Measurements from ENCODE around the gene ATG13. TPM values are rescaled to one million over a fixed set of nuclear protein-coding genes. Genes with fewer than 3 reads are reported as not detected.

The ATG13 gene
- total RNA-seq, 4 donors from 2014 or later, result 113 to 203 (median 139) TPM

DNA sequence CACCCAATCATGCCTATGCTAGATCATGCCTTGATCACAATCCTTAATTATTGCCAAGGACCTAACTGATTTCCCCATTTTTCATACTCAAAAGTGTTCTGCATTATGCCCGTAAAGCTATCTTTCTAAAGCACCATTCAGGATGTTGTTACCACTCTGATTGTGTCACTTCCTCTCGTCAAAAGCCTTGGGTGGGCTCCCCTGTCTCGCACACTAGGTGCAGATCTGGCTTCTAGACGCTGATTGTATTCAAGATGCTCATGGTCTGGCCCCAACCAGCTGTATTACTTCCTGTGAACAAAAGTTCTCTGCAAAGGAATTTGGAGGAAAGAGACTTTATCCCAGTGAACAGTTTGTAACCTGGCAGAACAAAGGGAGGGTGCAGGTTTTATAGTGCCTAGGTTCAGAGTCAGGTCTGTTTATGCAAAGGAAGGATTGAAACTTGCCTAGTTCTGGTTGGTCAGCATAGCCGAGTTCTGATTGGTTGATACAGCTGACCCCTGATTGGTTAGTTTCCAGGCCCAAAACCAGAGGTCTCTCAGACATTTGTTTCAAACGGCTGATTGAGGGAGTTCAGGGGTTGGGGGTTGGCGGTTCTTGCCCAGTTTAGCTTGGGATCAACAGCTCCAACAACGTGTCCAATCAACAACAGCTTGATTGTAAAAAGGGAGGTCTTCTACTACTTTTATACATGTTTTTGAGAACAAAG is 25.4 kb downstream of the ATG13 start:
- H3K4me1 ChIP-seq, result peaks cover 0 to 12% (median 2%) of the 10 kb centered on the region in 4 donors
- TF ChIP-seq EP300 (IDR thresholded peaks at IDR 0.05) (no peak), POLR2A (IDR thresholded peaks at IDR 0.05) (no peak)
- TF ChIP-seq, protein P1, sequence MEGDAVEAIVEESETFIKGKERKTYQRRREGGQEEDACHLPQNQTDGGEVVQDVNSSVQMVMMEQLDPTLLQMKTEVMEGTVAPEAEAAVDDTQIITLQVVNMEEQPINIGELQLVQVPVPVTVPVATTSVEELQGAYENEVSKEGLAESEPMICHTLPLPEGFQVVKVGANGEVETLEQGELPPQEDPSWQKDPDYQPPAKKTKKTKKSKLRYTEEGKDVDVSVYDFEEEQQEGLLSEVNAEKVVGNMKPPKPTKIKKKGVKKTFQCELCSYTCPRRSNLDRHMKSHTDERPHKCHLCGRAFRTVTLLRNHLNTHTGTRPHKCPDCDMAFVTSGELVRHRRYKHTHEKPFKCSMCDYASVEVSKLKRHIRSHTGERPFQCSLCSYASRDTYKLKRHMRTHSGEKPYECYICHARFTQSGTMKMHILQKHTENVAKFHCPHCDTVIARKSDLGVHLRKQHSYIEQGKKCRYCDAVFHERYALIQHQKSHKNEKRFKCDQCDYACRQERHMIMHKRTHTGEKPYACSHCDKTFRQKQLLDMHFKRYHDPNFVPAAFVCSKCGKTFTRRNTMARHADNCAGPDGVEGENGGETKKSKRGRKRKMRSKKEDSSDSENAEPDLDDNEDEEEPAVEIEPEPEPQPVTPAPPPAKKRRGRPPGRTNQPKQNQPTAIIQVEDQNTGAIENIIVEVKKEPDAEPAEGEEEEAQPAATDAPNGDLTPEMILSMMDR (IDR thresholded peaks at IDR 0.05), result no peak
- H3K9me3 ChIP-seq, result no peaks in the 10 kb centered on the region
- WGBS, 2 donors, result 87 to 88% methylated on average over 8 of the region's 8 CpGs
- H3K36me3 ChIP-seq, result peaks cover 0 to 61% (median 8%) of the 10 kb centered on the region in 3 donors
- H3K4me3 ChIP-seq, result no peak overlapping the region
- no peak for DNase-seq (ENCODE audit: low spot score in 2 of 2)
- no peaks in the 10 kb centered on the region for H3K27me3 ChIP-seq
- H3K27ac ChIP-seq, result peak overlapping the region in 1 of 4 donors; percentile 26

GRCh38 chr11:46643531-46643930 is 26.2 kb downstream of the ATG13 start:
- Histone ChIP-seq H3K4me3 (no peak overlapping the region), H3K27ac (peak overlapping the region in 2 of 4 donors; percentile 65 to 91), H3K27me3 (no peaks in the 10 kb centered on the region), H3K9me3 (no peaks in the 10 kb centered on the region), H3K4me1 (peaks cover 0 to 19% (median 10%) of the 10 kb centered on the region in 4 donors), H3K36me3 (peaks cover 0 to 53% (median 8%) of the 10 kb centered on the region in 3 donors)
- WGBS, 2 donors, result 88 to 91% methylated on average over 3 of the region's 3 CpGs
- no peak for TF ChIP-seq EP300 (IDR thresholded peaks at IDR 0.05)
- TF ChIP-seq, protein P1 (IDR thresholded peaks at IDR 0.05), result no peak
- TF ChIP-seq POLR2A (IDR thresholded peaks at IDR 0.05), result no peak
- DNase-seq (ENCODE audit: low spot score in 2 of 2), result no peak

- DNase-seq (ENCODE audit: low spot score in 2 of 2), result no peak
- H3K9me3 ChIP-seq, result no peaks in the 10 kb centered on the region
- H3K27me3 ChIP-seq, result no peaks in the 10 kb centered on the region
- peaks cover 0 to 49% (median 8%) of the 10 kb centered on the region in 3 donors for H3K36me3 ChIP-seq
- peak overlapping the region in 2 of 4 donors; percentile 65 to 91 for H3K27ac ChIP-seq
- no peak overlapping the region for H3K4me3 ChIP-seq
- H3K4me1 ChIP-seq, result peaks cover 0 to 24% (median 11%) of the 10 kb centered on the region in 4 donors
- TF ChIP-seq POLR2A (IDR thresholded peaks at IDR 0.05), result no peak
- TF ChIP-seq, protein P1 (IDR thresholded peaks at IDR 0.05), result no peak
- TF ChIP-seq EP300 (IDR thresholded peaks at IDR 0.05), result no peak
Observed at GRCh38 chr11:46643986-46644385, 26.6 kb downstream of the ATG13 start.

- H3K36me3 ChIP-seq, result peaks cover 0 to 61% (median 11%) of the 10 kb centered on the region in 3 donors
- peak; percentile 98 for TF ChIP-seq EP300 (IDR thresholded peaks at IDR 0.05)
- no peak for TF ChIP-seq POLR2A (IDR thresholded peaks at IDR 0.05)
- TF ChIP-seq, protein P1 (IDR thresholded peaks at IDR 0.05), result peak in 1 of 5 experiments; percentile 14
- H3K4me1 ChIP-seq, result peaks cover 4 to 47% (median 22%) of the 10 kb centered on the region in 4 donors
- no peaks in the 10 kb centered on the region for H3K27me3 ChIP-seq
- peak overlapping the region; percentile 75 to 95 (median 88) for H3K27ac ChIP-seq
- no peak overlapping the region for H3K4me3 ChIP-seq
- H3K9me3 ChIP-seq, result no peaks in the 10 kb centered on the region
- WGBS, 2 donors, result 17 to 19% methylated on average over 2 of the region's 2 CpGs
- peak; percentile 54 to 87 for DNase-seq (ENCODE audit: low spot score in 2 of 2)
Observed at GRCh38 chr11:46649180-46649738, 31.9 kb downstream of the ATG13 start.

DNA sequence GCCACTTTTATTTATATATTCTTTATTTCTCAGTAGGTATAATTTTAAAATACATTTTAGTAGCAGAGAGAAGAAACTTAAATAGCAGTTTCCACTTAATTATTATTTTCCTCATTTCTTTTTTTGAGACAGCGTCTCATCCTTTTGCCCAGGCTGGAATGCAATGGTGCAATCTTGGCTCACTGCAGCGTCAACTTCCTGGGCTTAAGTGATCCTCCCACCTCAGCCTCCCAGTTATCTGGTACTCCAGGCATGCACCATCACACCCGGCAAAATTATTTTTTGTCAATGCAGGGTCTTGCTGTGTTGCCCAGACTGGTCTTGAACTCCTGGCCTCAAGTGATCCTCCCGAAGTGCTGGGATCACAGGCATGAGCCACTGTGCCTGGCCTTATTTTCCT is 38.3 kb downstream of the ATG13 start:
- TF ChIP-seq POLR2A (IDR thresholded peaks at IDR 0.05), result no peak
- TF ChIP-seq EP300 (IDR thresholded peaks at IDR 0.05), result no peak
- TF ChIP-seq, protein P1 (IDR thresholded peaks at IDR 0.05), result no peak
- 89 to 90% methylated on average over 4 of the region's 4 CpGs for WGBS, 2 donors
- Histone ChIP-seq H3K4me1 (peaks cover 0 to 25% (median under 1%) of the 10 kb centered on the region in 4 donors), H3K27me3 (no peaks in the 10 kb centered on the region), H3K36me3 (peaks cover 0 to 98% (median 16%) of the 10 kb centered on the region in 3 donors), H3K9me3 (no peaks in the 10 kb centered on the region), H3K27ac (no peak overlapping the region), H3K4me3 (no peak overlapping the region)
- DNase-seq (ENCODE audit: low spot score in 2 of 2), result no peak
